Measurements from ENCODE around the gene PAK3. TPM values are rescaled to one million over a fixed set of nuclear protein-coding genes. Genes with fewer than 3 reads are reported as not detected.

PAK3 gene
- 0.65 and 2.2 TPM in 2 replicates for total RNA-seq

DNA sequence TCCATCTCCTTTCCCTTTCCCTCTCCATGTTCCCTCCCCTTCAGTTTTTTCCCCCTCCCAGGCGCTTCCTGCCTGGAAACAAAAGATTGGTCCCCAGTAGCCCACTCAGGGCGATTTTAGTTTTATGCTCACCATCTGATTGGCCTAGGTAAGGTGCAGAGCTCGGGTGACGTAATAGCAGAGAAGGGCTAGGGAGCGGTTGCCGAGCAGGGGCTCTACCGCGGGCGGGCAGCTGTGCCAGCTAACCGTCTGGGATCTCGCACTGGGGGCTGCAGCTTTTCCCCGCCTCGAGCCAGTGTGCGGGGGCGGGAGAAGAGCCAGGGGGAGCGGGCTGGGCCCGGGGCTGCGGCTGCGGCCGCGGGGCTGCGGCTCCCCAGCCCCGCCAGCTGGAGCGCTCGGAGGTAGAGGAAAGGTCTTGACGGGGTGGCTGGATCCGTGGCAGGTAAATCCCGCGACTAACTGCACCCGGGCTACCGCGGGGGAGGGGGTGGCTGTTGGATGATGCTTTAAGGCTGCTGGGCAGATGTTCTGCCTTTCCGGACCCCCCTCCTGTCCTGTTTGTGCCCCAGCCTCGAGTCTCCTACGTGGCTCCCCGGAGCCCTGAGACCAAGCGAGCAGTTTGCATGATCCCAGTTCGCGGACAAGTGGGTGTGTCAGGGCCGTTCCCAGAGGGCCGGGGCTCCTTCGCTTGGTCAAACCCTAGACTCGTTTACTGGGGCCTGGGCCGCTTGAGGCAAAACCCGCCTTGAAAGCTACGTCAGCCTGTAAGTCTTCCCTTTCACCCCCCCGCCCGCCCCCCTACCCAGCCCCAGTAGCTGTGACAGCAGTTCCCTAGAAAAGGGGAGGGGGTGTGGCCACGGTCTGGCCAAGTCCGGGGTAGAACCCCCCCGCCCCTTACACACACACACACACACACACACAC, at the start of gene PAK3:
Gene PAK3 (plus strand): TSS at position 218 of the 922 bp plus-strand sequence. CDS start 26,913 bp downstream, outside the sequence.
- DNase-seq (ENCODE audit: low read depth in 2 of 2) = peak; percentile 43 to 68

DNA sequence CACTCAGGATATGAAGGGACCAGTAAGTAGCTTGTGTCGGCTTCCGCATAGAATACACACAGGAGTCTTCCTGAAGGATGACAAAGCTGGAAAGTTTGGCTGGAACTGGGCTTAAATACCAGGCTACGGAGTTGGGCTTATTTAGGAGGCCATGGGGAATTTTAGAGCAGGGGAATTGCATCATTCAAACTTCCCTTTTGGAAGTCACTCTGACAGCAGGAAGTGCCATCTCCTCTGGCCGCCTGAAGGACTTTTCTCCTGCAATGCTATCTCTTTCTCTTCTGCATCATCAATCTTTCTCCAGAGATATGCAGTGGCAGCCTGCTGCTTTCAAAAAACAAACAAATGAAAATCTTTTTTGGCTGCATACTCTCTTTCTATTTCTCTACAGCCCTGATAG, 48.4 kb upstream of the PAK3 start:
- no peak for DNase-seq (ENCODE audit: low read depth in 2 of 2)

DNA sequence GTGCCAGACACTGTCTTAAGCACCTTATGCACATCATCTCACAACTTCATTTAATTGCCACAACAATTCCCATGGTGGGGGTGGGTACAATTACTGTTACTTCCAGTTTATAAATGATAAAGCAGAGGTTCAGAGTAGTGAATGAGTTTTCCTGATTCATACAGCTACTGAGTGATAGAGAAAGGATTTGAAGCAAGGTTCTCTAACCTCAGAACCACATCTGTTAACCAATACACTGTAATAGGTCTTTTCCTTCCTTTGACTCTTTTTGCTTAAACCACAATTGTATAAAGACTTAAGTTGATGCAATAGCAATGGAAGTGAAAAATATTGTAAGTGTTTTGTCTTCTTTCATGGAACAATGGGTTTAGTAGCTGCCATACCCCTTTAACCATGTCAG, 43.5 kb upstream of the PAK3 start:
- no peak for DNase-seq (ENCODE audit: low read depth in 2 of 2)

DNA sequence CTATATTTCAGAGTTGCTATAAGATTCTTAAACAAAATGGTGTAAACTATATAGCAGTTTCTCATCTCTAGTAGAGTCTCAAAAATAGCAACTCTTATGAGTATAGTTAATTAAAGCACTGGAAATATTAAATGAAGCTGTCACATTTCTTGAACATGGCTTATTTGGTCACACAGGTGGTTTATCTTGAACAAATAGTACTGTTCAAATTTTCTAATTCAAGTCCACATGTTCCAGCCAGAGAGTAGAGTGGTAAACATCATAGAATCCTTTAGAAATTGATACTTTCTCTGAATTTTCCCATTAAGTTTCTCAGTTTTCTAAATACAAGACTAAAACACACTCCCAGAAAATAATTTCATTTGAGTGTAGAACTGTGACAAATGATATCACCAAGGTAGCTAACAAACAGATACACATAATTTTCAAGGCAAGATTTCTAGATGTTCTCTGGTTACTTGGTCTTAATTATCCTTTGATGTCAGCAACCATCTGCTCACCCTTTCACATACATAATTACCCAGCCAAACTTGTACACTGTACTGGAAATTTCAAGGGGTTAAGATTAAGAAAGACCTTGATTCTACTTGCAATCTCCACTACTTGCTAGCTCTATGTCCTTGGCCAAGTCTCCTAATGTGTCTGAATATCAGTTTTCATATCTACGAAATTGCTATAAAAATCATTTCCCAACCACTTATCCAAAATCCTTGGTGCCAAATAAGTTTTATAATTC, 24.3 kb upstream of the PAK3 start:
- no peak for DNase-seq (ENCODE audit: low read depth in 2 of 2)

DNA sequence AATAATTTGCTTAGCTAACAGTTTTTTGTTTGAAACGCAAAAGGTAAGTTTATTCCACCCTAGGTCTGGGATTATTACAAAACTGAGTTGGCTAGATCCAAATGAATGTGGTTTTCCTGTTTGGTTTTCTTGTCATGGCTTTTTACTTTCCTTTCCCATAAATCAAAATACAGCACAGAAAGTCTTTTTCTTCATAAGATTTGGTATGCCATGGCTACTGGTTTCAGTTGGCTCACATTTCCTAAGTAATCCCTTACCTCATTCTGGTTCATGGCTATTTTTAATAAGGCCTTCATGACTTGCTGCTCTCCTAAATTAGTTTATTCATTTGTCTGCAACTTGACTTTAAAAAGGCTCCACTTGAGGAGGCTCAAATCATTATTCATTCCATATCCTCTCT, 12.9 kb upstream of the PAK3 start:
- DNase-seq (ENCODE audit: low read depth in 2 of 2) = peak in 1 of 2 donors; percentile 4

DNA sequence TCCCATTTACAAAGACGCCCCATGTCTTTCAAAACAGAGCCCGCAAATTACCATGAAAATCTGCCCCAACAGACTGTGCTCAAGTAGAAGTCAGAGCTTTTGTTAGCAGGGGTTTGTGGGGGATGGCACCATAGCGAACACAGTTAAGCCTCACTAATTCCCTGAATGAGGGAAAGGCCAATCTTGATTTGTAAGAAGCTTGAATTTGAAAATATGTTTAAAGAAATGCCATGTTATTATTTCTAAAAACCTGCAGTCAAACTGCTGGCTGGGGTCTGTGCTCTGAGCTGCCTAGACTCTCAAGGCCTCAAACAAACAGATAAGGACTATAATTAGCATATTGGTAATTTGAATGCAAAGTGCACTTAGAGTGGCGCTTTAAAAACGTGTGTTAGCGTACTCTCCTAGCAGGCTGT, 9.4 kb upstream of the PAK3 start:
- no peak for DNase-seq (ENCODE audit: low read depth in 2 of 2)

DNA sequence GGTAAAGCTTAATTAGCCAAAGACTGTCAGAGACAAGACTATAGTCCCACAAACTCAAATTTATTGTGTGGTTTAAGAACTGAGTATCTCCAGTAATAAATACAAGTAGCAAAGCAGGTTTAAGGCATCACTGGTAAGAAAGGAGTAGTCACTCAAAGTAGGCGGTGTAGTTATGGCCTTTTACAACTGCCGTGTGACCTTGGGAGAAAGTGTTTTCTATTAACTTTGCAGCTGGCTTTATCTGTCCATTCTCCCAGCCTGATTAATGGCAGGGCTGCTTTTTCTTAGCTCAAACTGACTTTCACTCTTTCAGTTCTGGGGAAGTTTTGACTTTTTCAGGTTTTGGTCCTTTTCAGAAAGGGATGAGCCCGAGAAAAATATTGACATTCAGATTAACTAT, 7.4 kb upstream of the PAK3 start:
- DNase-seq (ENCODE audit: low read depth in 2 of 2) = no peak

DNA sequence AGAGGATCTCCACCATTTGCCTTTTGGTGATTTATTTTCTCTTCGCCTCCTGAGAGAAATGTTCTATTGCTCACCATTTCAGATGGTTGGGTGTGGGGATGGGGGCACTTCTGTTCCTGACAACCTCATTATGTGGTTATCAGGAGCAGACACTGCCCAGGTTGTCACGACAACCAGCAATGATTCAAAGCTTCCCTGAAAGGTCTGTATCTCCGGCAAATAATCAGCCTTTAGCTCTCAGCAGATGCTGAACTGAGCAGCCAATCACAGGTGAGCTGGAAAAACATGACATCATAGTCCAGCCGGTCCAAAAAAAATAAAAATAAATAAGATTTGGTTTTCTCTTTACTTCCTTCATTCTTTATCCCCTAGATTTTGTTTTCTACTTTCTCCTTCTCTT, 5.5 kb upstream of the PAK3 start:
- no peak for DNase-seq (ENCODE audit: low read depth in 2 of 2)

DNA sequence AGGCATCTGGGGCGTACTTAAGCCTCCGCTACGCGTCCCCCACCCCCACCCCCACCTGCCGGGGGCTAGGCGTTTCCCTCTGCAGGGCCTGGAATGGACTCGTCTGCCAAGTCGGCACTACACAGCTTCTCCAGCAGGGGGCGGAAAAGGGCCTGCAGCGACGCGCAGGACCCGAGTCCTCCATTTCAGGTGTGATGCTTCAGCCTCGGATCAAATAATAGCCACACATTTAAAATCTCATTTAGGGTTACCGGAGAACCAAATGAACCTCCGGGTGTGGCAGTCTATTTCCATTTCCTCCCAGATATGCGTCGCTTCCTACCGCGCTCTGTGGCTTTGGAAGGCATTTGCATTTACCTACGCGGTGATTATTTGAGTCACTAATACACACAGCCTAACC, 2.9 kb downstream of the PAK3 start:
- peak; percentile 21 to 57 for DNase-seq (ENCODE audit: low read depth in 2 of 2)

DNA sequence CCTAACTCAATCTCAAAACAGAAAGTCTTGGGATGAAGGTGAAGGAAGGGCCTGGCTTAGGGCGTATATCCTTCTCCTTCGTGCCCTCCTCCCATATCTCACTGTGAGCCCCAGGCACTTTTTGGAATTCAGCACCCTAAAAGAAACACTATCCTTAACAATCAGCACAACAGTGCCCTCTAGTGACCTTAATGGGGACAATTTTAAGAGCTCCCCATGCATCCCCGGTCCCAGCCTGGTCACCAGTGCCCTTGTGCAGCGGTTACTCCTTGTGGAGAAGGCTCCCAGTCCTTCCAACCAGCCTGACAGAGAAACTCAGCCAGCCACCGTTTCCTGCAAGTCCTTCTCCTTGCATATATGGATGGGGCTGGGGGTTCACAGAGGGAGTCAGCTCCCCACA, 4.2 kb downstream of the PAK3 start:
- DNase-seq (ENCODE audit: low read depth in 2 of 2) = peak; percentile 32 to 47

DNA sequence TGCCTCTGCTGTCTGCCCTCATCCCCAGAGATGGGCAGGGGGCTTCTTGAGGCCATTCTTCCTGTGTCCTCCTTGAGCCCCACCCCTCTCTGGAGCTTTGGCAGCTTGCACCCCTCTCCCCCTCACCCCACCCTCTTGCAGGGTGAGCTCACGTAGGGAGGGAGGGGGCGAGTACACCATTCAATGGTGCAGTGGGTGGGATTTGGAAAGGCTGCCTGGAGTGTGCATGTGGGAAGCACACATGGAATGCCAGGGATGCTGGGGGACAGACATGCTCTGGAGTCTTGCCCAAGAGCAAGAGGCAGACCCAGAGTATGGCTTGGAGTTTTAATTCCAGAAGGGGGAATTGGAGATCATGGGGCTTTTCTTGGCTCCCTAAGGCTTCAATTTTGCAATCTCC, 5.6 kb downstream of the PAK3 start:
- no peak for DNase-seq (ENCODE audit: low read depth in 2 of 2)

DNA sequence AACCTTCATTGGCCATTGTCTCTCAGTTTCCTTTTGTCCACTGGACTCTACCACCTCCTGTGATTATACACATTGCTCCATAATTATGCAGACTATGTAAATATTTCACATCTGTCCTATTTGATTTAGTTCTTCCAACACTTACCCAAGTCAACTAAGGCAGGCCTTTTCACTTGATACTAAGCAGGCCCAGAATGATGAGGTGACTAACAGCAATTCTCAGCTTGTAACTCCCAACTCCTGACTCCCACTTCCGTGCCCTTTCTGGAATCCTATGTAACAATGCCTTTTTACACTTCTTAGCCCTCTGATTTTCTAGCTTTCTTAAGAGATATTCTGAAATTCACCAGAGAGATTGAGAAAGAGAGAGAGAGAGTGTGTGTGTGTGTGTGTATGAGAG, 6.6 kb downstream of the PAK3 start:
- DNase-seq (ENCODE audit: low read depth in 2 of 2) = no peak

DNA sequence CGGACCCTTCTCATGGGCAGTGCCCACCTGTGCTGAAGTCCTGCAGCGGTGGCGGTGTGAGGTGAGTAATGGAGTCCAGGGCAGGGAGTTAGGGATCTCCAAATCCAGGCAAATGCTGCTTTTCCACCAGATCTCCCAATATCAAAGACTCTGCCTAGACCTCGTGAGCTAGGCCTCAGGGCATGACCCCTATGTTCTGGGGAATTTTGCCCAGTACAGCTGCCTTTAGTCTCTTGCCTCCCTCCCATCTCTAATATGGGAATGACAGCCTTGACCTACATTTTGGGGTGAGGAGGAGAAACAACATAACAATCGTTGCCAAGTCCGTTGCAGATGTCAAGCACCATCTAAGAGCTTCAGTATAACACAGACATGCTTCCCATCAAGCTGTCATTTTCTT, 7.3 kb downstream of the PAK3 start:
- DNase-seq (ENCODE audit: low read depth in 2 of 2) = no peak

DNA sequence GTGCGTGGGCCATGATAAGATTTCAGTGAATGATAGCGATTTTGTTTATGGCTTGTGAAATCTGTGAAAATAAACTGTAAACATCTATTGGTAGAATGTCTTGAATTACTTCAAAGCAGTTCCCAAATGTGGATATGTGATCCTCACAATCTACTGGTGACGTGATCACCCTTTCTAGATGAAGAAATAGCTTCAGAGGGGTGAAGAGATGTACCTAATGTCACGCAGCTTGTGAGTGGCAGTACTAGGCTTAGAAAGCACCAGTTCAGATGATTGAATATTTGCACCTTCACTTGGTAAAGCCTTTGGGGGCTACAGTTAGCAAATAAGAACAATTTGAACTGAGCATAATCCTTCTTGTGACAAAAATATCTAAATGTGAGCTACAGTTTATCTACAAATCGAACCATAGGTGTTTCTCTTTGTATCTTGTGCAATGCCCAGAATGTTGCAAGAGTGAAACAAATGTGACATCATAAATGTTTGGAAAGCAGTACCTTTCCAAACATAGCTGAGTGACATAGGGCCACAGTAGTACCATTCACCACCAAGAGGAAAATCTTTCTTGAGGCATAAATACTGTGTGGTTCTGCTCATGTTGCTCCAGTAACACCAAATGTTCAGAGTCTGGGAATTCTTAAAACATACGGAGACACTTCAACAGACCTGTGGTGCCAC, 14.2 kb downstream of the PAK3 start:
- DNase-seq (ENCODE audit: low read depth in 2 of 2) = no peak

DNA sequence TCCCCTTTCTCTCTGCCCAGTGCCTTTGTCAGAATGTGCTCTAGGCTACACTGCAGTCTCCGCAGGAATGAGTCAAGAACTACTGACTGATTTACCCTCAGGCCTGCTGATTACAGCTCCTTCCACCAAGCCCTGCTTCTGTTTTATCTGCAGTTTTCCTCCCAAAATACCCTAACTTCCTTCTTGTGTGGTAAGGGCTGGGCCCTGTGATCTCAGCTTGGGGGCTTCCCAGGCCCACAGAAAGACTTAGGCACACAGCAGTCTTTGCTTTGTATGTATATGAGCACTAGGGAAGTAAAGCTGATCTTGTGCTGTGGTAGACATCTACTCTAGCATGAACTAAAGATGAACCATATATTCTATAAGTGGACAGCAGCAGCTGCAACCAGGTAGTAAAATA, 18.8 kb downstream of the PAK3 start:
- no peak for DNase-seq (ENCODE audit: low read depth in 2 of 2)

DNA sequence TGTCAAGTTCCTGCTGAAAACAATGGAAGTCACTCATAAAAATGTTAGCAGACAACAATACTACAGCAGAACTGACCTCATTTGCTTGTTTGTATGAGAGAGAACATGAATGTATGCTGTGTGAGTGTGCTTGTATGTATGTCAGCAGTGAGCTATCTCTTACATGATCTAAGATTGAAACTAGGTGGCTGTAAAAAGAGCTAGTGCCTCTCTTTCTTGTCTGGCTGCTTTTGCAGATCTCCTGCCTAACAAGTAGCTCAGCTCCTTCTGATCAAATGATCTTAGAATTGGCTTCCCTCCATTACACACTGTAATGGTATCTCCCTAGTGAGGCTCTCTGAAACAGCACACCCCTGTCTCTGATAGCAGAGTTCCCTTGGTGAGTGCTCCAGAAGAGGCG, 20.7 kb downstream of the PAK3 start:
- DNase-seq (ENCODE audit: low read depth in 2 of 2) = no peak

DNA sequence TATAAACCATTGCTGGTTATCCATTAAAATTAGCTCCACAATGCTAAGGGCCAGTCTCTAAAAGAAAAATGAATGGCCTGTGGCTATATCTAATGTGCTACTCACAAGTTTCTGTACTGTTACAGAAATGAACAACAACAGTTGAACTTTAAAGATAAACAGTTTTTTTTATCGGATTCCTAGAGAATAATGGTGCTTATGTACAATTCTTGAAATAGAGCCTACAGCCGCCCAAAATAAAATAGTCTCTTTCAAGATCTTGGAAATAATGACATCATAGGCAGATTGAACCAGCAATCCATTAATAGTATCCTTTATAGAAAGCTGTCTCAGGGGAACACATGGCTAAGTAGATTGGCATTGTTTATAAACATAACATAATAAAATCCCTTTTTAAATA, 23.4 kb downstream of the PAK3 start:
- DNase-seq (ENCODE audit: low read depth in 2 of 2) = no peak

DNA sequence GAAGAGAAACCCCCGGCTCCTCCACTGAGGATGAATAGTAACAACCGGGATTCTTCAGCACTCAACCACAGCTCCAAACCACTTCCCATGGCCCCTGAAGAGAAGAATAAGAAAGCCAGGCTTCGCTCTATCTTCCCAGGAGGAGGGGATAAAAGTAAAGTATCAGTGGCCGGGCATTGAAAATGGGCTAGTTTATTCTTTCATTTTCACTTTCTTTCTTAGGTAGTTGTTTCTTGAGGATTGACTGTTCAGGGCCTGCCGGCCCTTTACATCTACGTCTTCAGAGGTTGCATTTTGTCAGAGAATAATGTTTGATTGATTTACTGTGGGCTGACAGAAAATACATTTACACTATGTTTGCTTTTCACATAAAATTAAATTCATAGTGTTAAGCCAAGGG, 27.1 kb downstream of the PAK3 start:
- no peak for DNase-seq (ENCODE audit: low read depth in 2 of 2)

DNA sequence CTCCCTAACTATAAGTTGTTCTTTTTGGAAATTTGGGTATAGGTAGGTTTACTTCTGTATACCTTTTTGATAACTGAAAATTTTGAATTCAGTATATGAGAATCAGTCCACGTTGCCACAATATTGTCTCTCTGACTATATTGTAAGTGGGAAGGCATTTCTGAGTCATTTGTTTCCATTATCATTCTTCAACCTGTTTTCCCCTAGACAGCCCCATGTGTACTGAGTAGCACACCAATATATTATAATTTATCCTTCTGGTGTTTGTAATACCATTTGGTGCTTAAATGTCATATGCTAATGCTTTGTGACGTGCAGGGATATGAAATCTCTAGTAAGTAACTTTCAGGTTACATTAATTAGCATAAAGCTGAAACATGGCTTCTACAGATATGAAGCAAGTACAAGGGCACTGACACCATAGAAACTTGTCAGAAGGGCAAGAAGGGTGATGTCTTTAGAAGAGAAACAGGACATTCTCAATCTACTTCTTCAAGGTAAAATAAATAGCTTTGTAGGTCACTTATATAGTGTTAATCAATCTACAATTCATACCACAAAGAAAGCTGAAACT, 27.7 kb downstream of the PAK3 start:
- DNase-seq (ENCODE audit: low read depth in 2 of 2) = no peak

DNA sequence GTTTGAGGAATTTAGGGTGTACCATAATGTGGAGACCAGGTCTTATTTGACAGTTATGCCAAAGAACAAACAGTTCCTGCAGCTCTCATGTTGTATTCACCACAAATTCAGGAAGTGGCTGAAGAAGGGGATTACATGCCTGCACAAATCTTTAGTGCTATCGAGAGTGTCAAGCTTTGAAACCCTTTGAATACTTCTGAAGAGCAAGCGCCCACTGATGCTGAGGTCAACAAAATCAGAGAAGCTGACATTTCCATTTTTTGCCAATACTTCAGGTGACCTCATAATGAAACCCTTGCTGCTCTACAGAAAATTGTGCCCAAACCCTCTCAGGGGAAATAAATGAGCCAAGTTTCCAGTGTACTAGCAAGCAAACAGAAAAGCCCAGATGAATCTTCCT, 28.4 kb downstream of the PAK3 start:
- DNase-seq (ENCODE audit: low read depth in 2 of 2) = no peak

DNA sequence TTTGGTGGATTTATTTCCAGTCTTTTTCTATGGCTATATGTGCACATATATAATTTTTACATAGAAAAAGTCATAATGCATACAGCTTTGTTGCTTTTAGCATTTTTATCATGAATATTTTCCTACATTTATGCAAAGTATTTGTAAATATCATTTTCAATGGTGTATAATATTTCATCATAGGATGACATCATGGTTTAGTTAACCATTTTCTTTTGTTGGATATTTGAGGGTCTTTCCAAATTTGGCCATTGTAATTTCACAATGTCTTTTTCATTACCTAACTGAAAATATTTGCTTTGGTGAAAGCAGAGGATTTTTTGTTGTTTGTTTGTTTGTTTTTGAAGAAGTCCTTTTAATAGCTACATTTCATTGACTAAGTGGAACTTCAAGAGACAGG, 31.0 kb downstream of the PAK3 start:
- DNase-seq (ENCODE audit: low read depth in 2 of 2) = no peak

DNA sequence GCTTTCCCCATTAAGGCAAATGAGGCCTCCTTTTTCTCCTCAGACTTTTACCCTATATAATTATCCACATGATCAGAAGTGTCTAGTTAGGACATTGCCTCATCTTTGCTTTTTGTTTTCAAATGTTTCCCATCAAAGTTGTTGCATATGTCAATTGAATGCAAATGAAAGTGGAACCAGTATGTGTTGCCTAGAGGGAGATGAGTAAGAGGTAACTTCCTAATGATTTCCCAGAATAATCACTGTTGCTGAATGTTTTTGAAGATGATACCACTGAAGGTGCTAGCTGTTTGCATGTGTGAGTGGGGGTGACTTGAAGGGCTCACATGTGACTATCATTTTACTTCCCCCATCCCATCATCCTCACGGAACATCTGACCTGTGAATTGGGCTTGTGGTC, 33.9 kb downstream of the PAK3 start:
- DNase-seq (ENCODE audit: low read depth in 2 of 2) = no peak
